ENCODE results near the gene HDAC1. TPM values are rescaled to one million over a fixed set of nuclear protein-coding genes. Genes with fewer than 3 reads are reported as not detected.
A peak's percentile ranks its signal among the peaks of the same experiment; 100 is the strongest.
"Not testable (repeated sequence)": the region's sequence is repeated elsewhere in the genome, so short reads cannot be mapped to it uniquely, and the experiment has no call there.

The HDAC1 gene
- total and polyA plus RNA-seq, 2 experiments from 2014 or later: 76.9 to 96.8 TPM

DNA sequence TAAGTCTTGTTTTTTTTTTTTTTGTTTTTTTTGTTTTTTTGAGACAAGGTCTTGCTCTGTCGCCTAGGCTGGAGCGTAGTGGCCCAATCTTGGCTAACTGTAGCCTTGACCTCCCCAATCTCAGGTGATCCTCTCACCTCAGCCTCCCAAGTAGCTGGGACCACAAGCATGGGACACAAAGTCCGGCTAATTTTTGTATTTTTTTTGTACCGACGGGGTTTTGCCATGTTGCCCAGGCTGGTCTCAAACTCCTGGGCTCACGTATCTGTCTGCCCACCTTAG lies 34.7 kb upstream of the HDAC1 start:
- H3K4me1 ChIP-seq (ENCODE audit: low read depth): no peaks in the 10 kb centered on the region
- TF ChIP-seq, protein P1, sequence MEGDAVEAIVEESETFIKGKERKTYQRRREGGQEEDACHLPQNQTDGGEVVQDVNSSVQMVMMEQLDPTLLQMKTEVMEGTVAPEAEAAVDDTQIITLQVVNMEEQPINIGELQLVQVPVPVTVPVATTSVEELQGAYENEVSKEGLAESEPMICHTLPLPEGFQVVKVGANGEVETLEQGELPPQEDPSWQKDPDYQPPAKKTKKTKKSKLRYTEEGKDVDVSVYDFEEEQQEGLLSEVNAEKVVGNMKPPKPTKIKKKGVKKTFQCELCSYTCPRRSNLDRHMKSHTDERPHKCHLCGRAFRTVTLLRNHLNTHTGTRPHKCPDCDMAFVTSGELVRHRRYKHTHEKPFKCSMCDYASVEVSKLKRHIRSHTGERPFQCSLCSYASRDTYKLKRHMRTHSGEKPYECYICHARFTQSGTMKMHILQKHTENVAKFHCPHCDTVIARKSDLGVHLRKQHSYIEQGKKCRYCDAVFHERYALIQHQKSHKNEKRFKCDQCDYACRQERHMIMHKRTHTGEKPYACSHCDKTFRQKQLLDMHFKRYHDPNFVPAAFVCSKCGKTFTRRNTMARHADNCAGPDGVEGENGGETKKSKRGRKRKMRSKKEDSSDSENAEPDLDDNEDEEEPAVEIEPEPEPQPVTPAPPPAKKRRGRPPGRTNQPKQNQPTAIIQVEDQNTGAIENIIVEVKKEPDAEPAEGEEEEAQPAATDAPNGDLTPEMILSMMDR (IDR thresholded peaks at IDR 0.05; ENCODE audit: low read depth, low read length): no peak
- DNase-seq (ENCODE audit: low read depth in 1 of 2, low spot score in 1 of 2): no peak
- H3K27ac ChIP-seq: no peak overlapping the region
- H3K36me3 ChIP-seq: no peaks in the 10 kb centered on the region
- H3K27me3 ChIP-seq: no peaks in the 10 kb centered on the region
- no peaks in the 10 kb centered on the region for H3K9me3 ChIP-seq (ENCODE audit: low read depth)
- no peak overlapping the region for H3K4me3 ChIP-seq

DNA sequence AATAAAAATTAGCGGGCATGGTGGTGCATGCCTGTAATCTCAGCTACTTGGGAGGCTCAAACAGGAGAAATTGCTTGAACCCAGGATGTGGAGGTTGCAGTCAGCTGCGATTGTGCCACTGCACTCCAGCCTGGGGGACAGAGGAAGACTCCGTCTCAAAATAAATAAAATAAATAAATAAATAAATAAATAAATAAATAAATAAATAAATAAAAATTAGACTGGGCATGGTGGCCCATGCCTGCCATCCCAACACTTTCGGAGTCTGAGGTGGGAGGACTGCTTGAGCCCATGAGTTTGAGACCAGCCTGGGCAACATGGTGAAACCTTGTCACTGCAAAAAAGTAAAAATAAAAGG lies 28.7 kb upstream of the HDAC1 start:
- not testable (repeated sequence) for H3K4me3 ChIP-seq; H3K36me3 ChIP-seq; H3K27me3 ChIP-seq; H3K4me1 ChIP-seq (ENCODE audit: low read depth); DNase-seq (ENCODE audit: low read depth in 1 of 2, low spot score in 1 of 2); H3K9me3 ChIP-seq (ENCODE audit: low read depth); H3K27ac ChIP-seq

DNA sequence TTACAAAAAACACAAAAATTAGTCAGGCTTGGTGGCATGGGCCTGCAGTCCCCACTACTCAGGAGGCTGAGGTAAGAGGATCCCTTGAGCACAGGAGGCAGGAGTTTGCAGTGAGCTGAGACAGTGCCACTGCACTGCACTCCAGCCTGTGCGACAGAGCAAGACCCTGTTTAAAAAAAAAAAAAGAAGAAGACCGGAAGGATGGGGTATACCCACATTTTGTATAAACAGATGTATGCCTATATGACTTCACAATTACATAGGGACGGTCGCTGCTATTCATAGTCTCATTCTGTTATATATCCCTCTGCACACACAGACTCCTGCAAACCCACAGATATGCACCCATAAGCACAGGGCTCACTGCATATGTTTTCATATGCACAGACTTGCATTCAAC lies 28.1 kb upstream of the HDAC1 start:
- DNase-seq (ENCODE audit: low read depth in 1 of 2, low spot score in 1 of 2): no peak
- H3K27me3 ChIP-seq: no peaks in the 10 kb centered on the region
- H3K4me1 ChIP-seq (ENCODE audit: low read depth): no peaks in the 10 kb centered on the region
- TF ChIP-seq, protein P1 (IDR thresholded peaks at IDR 0.05; ENCODE audit: low read depth, low read length): no peak
- H3K36me3 ChIP-seq: no peaks in the 10 kb centered on the region
- no peak overlapping the region for H3K27ac ChIP-seq
- H3K9me3 ChIP-seq (ENCODE audit: low read depth): no peaks in the 10 kb centered on the region
- no peak overlapping the region for H3K4me3 ChIP-seq

DNA sequence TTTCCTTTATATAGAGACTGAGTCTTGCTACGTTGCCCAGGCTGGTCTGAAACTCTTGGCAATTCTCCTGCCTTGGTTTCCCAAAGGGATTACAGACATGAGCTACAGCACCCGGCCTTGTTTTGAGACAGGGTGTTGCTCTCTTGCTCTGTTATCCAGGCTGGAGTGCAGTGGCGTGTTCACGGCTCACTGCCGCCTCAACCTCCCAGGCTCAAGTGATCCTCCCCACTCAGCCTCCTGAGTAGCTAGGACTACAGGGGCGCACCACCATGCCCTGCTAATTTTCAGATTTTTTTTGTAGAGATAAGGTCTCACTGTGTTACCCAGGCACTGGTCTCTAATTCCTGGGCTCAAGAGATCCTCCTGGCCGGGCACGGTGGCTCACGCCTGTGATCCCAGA lies 26.0 kb upstream of the HDAC1 start:
- no peak overlapping the region for H3K27ac ChIP-seq

DNA sequence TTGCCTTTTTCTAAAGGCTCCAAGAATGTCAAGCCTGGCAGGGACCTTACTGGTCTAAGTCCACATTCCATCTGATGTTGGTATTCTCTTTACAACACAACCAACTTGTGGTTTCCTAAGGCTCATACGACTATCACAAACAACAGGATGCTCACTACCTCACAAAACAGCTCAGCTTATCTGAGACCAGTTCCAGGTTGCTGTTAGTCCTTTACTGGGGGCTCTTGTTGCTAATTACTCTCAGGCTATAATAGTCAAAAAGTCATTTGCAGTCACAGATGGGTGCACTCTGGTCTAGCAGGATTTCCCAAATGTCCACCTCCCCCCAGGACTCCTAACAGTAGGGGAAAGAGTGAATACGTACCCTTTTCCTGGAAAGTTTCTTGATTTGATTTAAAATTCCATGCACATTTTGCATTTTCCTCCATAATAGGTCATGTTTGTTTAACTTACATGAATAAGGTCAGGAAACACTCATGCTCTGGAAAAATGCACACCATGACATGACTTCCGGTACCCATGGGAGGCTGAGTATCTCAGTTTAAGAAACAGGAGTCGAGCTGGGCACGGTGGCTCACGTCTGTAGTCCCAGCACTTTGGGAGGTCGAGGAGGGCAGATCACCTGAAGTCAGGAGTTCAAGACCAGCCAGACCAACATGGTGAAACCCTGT lies 24.8 kb upstream of the HDAC1 start:
- no peaks in the 10 kb centered on the region for H3K36me3 ChIP-seq
- no peaks in the 10 kb centered on the region for H3K4me1 ChIP-seq (ENCODE audit: low read depth)
- peak in 1 of 2 donors; percentile 40 for DNase-seq (ENCODE audit: low read depth in 1 of 2, low spot score in 1 of 2)
- no peaks in the 10 kb centered on the region for H3K27me3 ChIP-seq
- H3K27ac ChIP-seq: no peak overlapping the region
- no peak overlapping the region for H3K4me3 ChIP-seq
- TF ChIP-seq, protein P1 (IDR thresholded peaks at IDR 0.05; ENCODE audit: low read depth, low read length): no peak
- H3K9me3 ChIP-seq (ENCODE audit: low read depth): no peaks in the 10 kb centered on the region

More for the DNA sequence above, 26.0 kb upstream of the HDAC1 start:
- Histone ChIP-seq H3K27me3 (no peaks in the 10 kb centered on the region), H3K9me3 (ENCODE audit: low read depth) (no peaks in the 10 kb centered on the region), H3K36me3 (no peaks in the 10 kb centered on the region), H3K4me1 (ENCODE audit: low read depth) (no peaks in the 10 kb centered on the region), H3K4me3 (no peak overlapping the region)
- DNase-seq (ENCODE audit: low read depth in 1 of 2, low spot score in 1 of 2): no peak
- TF ChIP-seq, protein P1 (IDR thresholded peaks at IDR 0.05; ENCODE audit: low read depth, low read length): no peak

DNA sequence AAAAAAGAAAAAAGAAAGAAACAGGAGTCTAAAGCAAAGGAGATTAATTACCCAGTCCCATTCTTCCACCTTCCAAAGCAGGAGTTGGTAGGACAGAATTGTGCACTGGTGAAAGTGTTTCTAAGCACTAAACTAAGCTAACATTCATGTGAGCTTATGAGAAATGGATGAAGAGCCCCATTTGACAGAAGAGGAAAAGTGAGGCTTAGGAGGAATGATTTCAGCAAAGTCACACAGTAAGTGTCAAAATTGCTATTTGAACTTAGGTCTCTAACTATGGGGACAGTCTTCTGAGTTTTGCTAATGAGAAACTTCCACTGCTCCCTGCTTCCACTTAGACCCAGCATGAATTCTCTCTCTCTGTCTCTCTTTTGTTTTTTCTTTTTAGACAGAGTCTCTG lies 22.1 kb upstream of the HDAC1 start:
- DNase-seq (ENCODE audit: low read depth in 1 of 2, low spot score in 1 of 2): no peak
- Histone ChIP-seq H3K27ac (no peak overlapping the region), H3K4me1 (ENCODE audit: low read depth) (peaks cover 6% of the 10 kb centered on the region), H3K9me3 (ENCODE audit: low read depth) (no peaks in the 10 kb centered on the region), H3K36me3 (no peaks in the 10 kb centered on the region), H3K4me3 (no peak overlapping the region), H3K27me3 (no peaks in the 10 kb centered on the region)
- TF ChIP-seq, protein P1 (IDR thresholded peaks at IDR 0.05; ENCODE audit: low read depth, low read length): no peak

Data from cardiac muscle cell (in vitro differentiated cells and primary cell).